ENCODE results near the gene SAMSN1.

Gene SAMSN1

DNA sequence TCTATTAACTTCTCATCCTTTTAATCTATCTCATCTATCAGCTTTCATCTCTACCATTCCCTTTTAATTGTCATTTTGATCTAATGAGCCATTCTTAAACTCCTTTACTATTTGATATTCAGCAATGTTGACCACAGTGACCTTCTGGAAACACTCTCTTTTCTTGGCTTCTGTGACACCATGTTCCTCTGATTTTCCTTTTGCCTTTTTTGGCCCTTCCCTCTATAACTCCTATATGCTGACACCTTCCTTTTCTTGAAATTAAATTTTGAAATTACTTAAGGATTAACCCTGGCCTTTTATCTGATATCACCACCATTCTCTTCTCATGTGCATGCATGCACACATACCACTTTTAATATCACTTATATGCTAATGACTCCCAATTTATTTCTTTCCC lies 41.2 kb upstream of the SAMSN1 start:
- H3K79me2 ChIP-seq (ENCODE audit: insufficient read depth, low read depth): no peaks in the 10 kb centered on the region
- no peak overlapping the region for H3K4me3 ChIP-seq (IDR thresholded peaks at IDR 0.05; ENCODE audit: insufficient read depth, low read depth, low read length)
- TF ChIP-seq, protein P1, sequence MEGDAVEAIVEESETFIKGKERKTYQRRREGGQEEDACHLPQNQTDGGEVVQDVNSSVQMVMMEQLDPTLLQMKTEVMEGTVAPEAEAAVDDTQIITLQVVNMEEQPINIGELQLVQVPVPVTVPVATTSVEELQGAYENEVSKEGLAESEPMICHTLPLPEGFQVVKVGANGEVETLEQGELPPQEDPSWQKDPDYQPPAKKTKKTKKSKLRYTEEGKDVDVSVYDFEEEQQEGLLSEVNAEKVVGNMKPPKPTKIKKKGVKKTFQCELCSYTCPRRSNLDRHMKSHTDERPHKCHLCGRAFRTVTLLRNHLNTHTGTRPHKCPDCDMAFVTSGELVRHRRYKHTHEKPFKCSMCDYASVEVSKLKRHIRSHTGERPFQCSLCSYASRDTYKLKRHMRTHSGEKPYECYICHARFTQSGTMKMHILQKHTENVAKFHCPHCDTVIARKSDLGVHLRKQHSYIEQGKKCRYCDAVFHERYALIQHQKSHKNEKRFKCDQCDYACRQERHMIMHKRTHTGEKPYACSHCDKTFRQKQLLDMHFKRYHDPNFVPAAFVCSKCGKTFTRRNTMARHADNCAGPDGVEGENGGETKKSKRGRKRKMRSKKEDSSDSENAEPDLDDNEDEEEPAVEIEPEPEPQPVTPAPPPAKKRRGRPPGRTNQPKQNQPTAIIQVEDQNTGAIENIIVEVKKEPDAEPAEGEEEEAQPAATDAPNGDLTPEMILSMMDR (conservative IDR thresholded peaks at IDR 0.05; ENCODE audit: low read depth, low read length): no peak
- no peak overlapping the region for H3K9ac ChIP-seq
- H3K4me1 ChIP-seq (ENCODE audit: low read depth, poor library complexity, severe bottlenecking): peaks cover 38% of the 10 kb centered on the region
- H3K27ac ChIP-seq: no peak overlapping the region
- no peak overlapping the region for H2AFZ ChIP-seq (ENCODE audit: low read depth)
- H3K4me2 ChIP-seq: no peak overlapping the region
- H3K27me3 ChIP-seq (ENCODE audit: insufficient read depth, low read depth): no peaks in the 10 kb centered on the region
- no peaks in the 10 kb centered on the region for H4K20me1 ChIP-seq (ENCODE audit: insufficient read depth)
- no peaks in the 10 kb centered on the region for H3K36me3 ChIP-seq (ENCODE audit: insufficient read depth)

DNA sequence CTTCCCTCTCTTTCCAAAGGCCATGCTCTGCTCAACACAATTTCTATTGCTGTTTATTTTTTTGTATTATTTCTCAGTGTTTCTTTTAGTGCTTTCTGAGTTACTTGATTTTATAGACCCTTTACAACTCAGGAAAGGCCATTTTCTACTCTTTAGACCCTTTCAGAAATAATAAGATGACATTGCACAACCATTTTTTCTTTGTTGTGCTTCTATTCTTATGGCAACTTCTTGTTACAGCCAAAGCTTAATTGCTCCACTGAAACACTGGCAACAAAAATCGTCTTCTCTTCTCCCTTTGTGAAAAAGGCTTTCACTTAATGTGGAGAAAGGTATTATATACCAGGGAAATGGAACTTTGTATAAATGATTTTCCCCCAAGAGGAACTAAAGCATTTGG lies 39.0 kb upstream of the SAMSN1 start:
- peaks cover 17% of the 10 kb centered on the region for H3K4me1 ChIP-seq (ENCODE audit: low read depth, poor library complexity, severe bottlenecking)
- TF ChIP-seq, protein P1 (conservative IDR thresholded peaks at IDR 0.05; ENCODE audit: low read depth, low read length): no peak
- H3K4me3 ChIP-seq (IDR thresholded peaks at IDR 0.05; ENCODE audit: insufficient read depth, low read depth, low read length): no peak overlapping the region
- H3K36me3 ChIP-seq (ENCODE audit: insufficient read depth): no peaks in the 10 kb centered on the region
- H2AFZ ChIP-seq (ENCODE audit: low read depth): no peak overlapping the region
- H4K20me1 ChIP-seq (ENCODE audit: insufficient read depth): no peaks in the 10 kb centered on the region
- no peaks in the 10 kb centered on the region for H3K79me2 ChIP-seq (ENCODE audit: insufficient read depth, low read depth)
- H3K4me2 ChIP-seq: no peak overlapping the region
- H3K27me3 ChIP-seq (ENCODE audit: insufficient read depth, low read depth): no peaks in the 10 kb centered on the region
- no peak overlapping the region for H3K27ac ChIP-seq
- no peak overlapping the region for H3K9ac ChIP-seq

DNA sequence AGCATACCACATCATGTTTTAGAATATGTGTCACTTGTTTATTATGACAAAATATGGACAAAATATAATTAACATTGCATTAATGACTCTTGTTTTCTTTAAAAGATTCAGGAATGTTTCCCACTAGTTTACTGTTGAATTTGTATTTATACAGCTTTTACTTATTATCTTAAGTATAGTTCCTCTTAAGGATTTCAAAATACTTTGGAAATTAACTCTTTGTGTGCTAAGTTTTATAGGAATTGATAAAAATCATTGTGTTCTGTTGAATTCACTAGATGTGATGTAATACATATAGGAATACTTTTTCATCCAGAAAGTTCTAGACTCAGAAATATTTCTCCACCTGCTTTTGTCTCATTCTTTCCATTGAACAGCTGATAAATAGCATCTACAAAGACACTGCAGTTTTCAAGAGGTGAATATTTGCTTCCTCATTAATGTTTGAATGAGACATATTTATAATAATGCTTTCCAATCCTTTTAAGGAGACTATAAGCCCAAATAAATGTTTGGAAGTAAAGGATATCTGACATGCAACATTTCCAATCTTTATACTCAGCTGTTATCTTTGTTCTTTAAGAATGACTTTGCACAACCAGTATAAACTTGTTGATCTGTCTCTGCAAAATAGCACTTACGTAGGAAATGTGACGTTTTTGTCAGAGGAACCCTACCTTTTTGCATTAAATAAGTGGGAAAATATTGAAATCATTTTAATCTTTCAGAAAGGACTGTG lies 38.4 kb upstream of the SAMSN1 start:
- H2AFZ ChIP-seq (ENCODE audit: low read depth): no peak overlapping the region
- peaks cover 11% of the 10 kb centered on the region for H3K4me1 ChIP-seq (ENCODE audit: low read depth, poor library complexity, severe bottlenecking)
- H3K27ac ChIP-seq: no peak overlapping the region
- H4K20me1 ChIP-seq (ENCODE audit: insufficient read depth): no peaks in the 10 kb centered on the region
- no peak overlapping the region for H3K4me2 ChIP-seq
- H3K27me3 ChIP-seq (ENCODE audit: insufficient read depth, low read depth): no peaks in the 10 kb centered on the region
- no peak overlapping the region for H3K9ac ChIP-seq
- no peak overlapping the region for H3K4me3 ChIP-seq (IDR thresholded peaks at IDR 0.05; ENCODE audit: insufficient read depth, low read depth, low read length)
- TF ChIP-seq, protein P1 (conservative IDR thresholded peaks at IDR 0.05; ENCODE audit: low read depth, low read length): no peak
- no peaks in the 10 kb centered on the region for H3K79me2 ChIP-seq (ENCODE audit: insufficient read depth, low read depth)
- H3K36me3 ChIP-seq (ENCODE audit: insufficient read depth): no peaks in the 10 kb centered on the region

DNA sequence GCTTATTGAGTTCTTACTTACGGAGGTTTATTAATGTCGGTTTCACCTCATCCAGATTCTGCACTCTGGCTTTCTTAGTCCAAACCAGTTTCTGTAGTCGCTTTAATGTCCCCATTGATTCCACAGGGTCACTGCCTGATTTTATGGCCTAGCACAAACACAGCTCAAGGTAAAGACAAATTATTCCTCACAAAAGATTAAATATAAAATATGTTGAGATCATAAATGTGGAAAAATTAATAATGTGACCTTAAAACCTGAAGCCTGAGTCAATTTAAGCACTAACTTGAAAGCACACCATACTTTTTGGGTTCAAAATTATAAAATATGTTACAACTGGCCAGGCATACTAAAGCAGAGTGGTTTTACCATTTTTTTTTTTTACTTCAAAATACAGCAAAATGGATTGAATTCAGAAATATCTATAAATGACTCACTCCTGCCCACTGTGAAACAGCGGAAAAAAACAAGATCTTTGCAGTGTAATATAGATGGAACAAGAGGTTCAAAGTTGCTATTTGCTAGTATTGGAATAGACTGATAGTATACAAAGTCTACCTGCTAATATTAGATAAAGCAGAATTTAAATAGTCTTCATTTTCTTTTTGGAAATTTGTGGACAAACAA lies 37.6 kb upstream of the SAMSN1 start:
- Histone ChIP-seq H3K4me2 (no peak overlapping the region), H2AFZ (ENCODE audit: low read depth) (no peak overlapping the region), H3K36me3 (ENCODE audit: insufficient read depth) (no peaks in the 10 kb centered on the region), H3K4me3 (IDR thresholded peaks at IDR 0.05; ENCODE audit: insufficient read depth, low read depth, low read length) (no peak overlapping the region), H3K4me1 (ENCODE audit: low read depth, poor library complexity, severe bottlenecking) (peaks cover 3% of the 10 kb centered on the region), H3K9ac (no peak overlapping the region), H4K20me1 (ENCODE audit: insufficient read depth) (no peaks in the 10 kb centered on the region), H3K27me3 (ENCODE audit: insufficient read depth, low read depth) (no peaks in the 10 kb centered on the region), H3K79me2 (ENCODE audit: insufficient read depth, low read depth) (no peaks in the 10 kb centered on the region), H3K27ac (no peak overlapping the region)
- TF ChIP-seq, protein P1 (conservative IDR thresholded peaks at IDR 0.05; ENCODE audit: low read depth, low read length): no peak

Measured in KMS-11 (cell line).